Measurements from ENCODE around the gene ZNF227. TPM values are rescaled to one million over a fixed set of nuclear protein-coding genes. Genes with fewer than 3 reads are reported as not detected.

Gene ZNF227
- total and polyA plus RNA-seq, 9 of the 15 experiments (the other 6 are each of a cell fraction or from before 2014, with no cell fraction given): 3.0 to 15.1 (median 10.0) TPM

DNA sequence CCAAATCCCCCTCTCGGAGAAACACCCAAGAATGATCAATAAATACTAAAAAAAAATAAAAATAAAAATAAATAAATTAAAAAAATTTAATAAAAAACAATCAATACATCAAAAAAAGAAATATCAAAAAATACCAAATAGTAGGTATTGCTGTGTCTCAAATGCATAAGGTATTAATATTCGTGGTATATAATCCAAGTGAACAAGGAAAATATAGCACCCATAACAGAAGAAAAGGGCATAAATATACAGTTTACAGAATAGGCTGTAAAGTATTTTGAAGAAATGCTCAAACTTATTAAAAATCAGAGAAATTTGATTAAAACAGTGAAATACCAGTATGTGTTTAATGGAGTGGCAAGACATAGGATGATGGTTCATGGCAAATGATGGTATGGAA is 7.6 kb upstream of the ZNF227 start:
- Histone ChIP-seq H3K79me2 (ENCODE audit: control insufficient read depth, insufficient read depth, low read length) (no peaks in the 10 kb centered on the region), H3K27me3 (ENCODE audit: control insufficient read depth in 2 of 2, insufficient read depth in 2 of 2, low read length in 2 of 2) (no peaks in the 10 kb centered on the region), H3K9ac (ENCODE audit: insufficient read depth in 1 of 2, low read depth in 2 of 2, low read length in 2 of 2) (no peak overlapping the region), H4K20me1 (replicated peaks; ENCODE audit: control insufficient read depth, insufficient read depth, low read length) (no peaks in the 10 kb centered on the region), H3K9me3 (replicated peaks; ENCODE audit: control insufficient read depth, insufficient read depth, low read depth, low read length) (peaks cover 9% of the 10 kb centered on the region; the same call in 1 of the 2 replicates), H3K9me1 (ENCODE audit: control insufficient read depth, insufficient read depth, low read length) (no peaks in the 10 kb centered on the region), H2AFZ (ENCODE audit: low read depth, low read length) (no peak overlapping the region), H3K4me3 (no peak overlapping the region), H3K4me2 (ENCODE audit: insufficient read depth, low read length) (no peak overlapping the region), H3K4me1 (replicated peaks in 1 of 2; ENCODE audit: control insufficient read depth in 2 of 2, insufficient read depth in 2 of 2, low read length in 2 of 2) (no peaks in the 10 kb centered on the region), H3K36me3 (ENCODE audit: control insufficient read depth, insufficient read depth, low read length) (no peaks in the 10 kb centered on the region), H3K27ac (ENCODE audit: extremely low read depth, low read depth, low read length) (no peak overlapping the region)
- FAIRE-seq: no peak
- no peak for ATAC-seq
- TF ChIP-seq, protein P1, sequence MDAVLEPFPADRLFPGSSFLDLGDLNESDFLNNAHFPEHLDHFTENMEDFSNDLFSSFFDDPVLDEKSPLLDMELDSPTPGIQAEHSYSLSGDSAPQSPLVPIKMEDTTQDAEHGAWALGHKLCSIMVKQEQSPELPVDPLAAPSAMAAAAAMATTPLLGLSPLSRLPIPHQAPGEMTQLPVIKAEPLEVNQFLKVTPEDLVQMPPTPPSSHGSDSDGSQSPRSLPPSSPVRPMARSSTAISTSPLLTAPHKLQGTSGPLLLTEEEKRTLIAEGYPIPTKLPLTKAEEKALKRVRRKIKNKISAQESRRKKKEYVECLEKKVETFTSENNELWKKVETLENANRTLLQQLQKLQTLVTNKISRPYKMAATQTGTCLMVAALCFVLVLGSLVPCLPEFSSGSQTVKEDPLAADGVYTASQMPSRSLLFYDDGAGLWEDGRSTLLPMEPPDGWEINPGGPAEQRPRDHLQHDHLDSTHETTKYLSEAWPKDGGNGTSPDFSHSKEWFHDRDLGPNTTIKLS (IDR thresholded peaks at IDR 0.05; ENCODE audit: borderline replicate concordance, low read depth): no peak
- TF ChIP-seq, protein P2, sequence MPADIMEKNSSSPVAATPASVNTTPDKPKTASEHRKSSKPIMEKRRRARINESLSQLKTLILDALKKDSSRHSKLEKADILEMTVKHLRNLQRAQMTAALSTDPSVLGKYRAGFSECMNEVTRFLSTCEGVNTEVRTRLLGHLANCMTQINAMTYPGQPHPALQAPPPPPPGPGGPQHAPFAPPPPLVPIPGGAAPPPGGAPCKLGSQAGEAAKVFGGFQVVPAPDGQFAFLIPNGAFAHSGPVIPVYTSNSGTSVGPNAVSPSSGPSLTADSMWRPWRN (IDR thresholded peaks at IDR 0.05; ENCODE audit: low read depth): no peak
- TF ChIP-seq KAT2B (IDR thresholded peaks at IDR 0.05; ENCODE audit: low read depth, low read length): no peak
- no peak for TF ChIP-seq HOMEZ (CRISPR knock-in tag; IDR thresholded peaks at IDR 0.05)
- no peak for TF ChIP-seq CREB5 (CRISPR knock-in tag; IDR thresholded peaks at IDR 0.05)
- BruUV-seq (replicated peaks): no TSS peak
- WGBS (ENCODE audit: insufficient coverage, low coverage, missing lambda C conversion rate): 0% methylated on average over 2 of the region's 2 CpGs
- ChIA-PET CTCF (ENCODE audit: low intra/inter-chr PET ratio) (no interaction called here), POLR2A (no interaction called here)
- intact Hi-C loops (cut with micrococcal nuclease) (no loop called here), in situ Hi-C loops (cut with MboI) (no loop called here)
- DNase-seq (ENCODE audit: extremely low read depth in 1 of 4, low spot score in 3 of 4): no peak
